Esophagus muscularis mucosa (tissue), 4 donors: ENCODE measurements around the gene CUX1.

Source experiments
- CTCF ChIP-seq, 3 experiments: fragments of 200-600 bp in 2 of 3; fragments of 450-650 bp in 1 of 3; sonication (generic) in 2 of 3; IDR thresholded peaks; one replicate each; pipeline ENCODE4 v1.5.1; 2017 to 2019; ENCODE audit warnings: antibody characterized with exemption in 3 of 3, mild to moderate bottlenecking in 2 of 3, moderate library complexity in 1 of 3
- EP300 ChIP-seq: sonication (generic); formaldehyde crosslinking; IDR thresholded peaks from one replicate; pipeline ENCODE4 v1.6.1; 2017; ENCODE audit warnings: antibody characterized with exemption
- POLR2A ChIP-seq: fragments of 450-650 bp; IDR thresholded peaks from one replicate; pipeline ENCODE4 v1.6.1; 2017; ENCODE audit warnings: antibody characterized with exemption, moderate library complexity, mild to moderate bottlenecking, low read depth

GRCh38 chr7:102304668-102305067 lies 487.2 kb downstream of the CUX1 start:
- TF ChIP-seq CTCF (IDR thresholded peaks at IDR 0.05) (no peak), EP300 (no peak), POLR2A (no peak)
